Stimulated activated CD8-positive, alpha-beta memory T cell treated with anti-CD3 and anti-CD28 coated beads, Interleukin-4, amount 100 ng/mL, for 24 hours (primary cell): ENCODE measurements around the gene KRTAP10-10.
A peak's percentile ranks its signal among the peaks of the same experiment; 100 is the strongest.
"Not testable (repeated sequence)": the region's sequence is repeated elsewhere in the genome, so short reads cannot be mapped to it uniquely, and the experiment has no call there.

Experiments used
- DNase-seq: peaks from one replicate; pipeline ENCODE4 v3.0.0-alpha.2; 2020; ENCODE audit warnings: low read depth

The KRTAP10-10 gene

DNA sequence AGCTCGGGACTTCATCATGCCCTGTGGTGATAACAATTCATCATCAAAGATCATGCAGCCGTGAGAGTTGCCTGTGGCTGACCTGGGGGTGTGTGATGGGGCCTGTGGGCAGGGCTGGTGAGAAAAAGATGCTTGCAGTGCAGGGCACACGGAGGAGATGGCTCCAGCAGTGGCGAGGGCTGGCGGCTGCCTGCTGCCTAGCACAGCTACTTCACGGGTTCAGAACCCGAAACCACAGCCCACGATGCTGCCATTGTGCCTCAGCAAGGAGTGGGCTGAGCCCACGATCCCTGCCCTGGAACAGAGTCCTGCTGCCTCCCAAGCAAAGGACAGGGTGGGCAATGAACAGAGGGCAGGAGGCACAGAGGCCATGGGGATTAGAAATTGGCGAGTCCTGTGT, 10.9 kb upstream of the KRTAP10-10 start:
- peak; percentile 16 for DNase-seq

DNA sequence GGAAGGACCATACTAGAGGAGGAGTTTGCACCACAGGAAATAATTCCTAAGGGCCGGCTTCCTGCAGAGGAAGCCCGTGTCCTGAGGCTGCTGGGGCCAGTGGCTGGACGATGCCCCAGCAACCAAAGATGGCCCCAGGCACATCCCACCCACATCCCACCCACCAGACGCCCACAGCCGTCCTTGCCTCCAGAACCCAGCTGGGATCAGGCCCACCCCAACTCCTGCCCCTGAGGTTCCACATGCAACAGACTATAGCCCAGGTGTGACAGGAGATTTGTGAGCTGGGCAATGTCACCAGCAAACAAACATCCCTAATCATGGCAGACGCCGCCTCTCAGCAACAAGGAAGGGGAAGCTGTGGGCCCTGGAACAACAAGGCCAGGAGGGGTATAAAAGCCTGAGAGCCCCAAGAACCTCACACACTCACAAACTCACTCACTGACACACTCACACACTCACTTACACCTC, 10.4 kb upstream of the KRTAP10-10 start, which contains the start of gene KRTAP10-9:
KRTAP10-9 (plus strand) TSS at position 421 of the 471 bp plus-strand sequence. CDS start 79 bp downstream, outside the sequence.
- no peak for DNase-seq

DNA sequence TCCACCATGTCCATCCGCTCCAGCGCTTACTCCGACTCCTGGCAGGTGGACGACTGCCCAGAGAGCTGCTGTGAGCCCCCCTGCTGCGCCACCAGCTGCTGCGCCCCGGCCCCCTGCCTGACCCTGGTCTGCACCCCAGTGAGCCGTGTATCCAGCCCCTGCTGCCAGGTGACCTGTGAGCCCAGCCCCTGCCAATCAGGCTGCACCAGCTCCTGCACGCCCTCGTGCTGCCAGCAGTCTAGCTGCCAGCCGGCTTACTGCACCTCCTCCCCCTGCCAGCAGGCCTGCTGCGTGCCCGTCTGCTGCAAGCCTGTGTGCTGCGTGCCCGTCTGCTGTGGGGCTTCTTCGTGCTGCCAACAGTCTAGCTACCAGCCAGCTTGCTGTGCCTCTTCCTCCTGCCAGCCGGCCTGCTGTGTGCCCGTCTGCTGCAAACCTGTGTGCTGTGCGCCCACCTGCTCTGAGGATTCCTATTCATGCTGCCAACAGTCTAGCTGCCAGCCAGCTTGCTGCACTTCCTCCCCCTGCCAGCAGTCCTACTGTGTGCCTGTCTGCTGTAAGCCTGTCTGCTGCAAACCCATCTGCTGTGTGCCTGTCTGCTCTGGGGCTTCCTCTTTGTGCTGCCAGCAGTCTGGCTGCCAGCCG, 9.9 kb upstream of the KRTAP10-10 start:
- DNase-seq, result not testable (repeated sequence)

DNA sequence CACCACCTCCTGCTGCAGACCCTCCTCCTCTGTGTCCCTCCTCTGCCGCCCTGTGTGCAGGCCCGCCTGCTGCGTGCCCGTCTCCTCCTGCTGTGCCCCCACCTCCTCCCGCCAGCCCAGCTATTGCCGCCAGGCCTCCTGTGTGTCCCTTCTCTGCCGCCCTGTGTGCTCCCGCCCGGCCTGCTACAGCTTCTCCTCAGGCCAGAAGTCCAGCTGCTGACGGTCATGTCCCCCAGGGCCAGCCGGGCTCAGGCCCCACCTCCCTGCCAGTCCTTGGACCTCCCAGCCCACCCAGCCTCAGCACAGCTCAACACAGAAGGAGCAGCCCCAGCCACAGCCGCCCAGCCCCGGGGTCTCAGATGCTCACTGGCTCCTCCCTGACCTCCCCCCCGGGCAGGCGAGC, 9.3 kb upstream of the KRTAP10-10 start:
- not testable (repeated sequence) for DNase-seq

DNA sequence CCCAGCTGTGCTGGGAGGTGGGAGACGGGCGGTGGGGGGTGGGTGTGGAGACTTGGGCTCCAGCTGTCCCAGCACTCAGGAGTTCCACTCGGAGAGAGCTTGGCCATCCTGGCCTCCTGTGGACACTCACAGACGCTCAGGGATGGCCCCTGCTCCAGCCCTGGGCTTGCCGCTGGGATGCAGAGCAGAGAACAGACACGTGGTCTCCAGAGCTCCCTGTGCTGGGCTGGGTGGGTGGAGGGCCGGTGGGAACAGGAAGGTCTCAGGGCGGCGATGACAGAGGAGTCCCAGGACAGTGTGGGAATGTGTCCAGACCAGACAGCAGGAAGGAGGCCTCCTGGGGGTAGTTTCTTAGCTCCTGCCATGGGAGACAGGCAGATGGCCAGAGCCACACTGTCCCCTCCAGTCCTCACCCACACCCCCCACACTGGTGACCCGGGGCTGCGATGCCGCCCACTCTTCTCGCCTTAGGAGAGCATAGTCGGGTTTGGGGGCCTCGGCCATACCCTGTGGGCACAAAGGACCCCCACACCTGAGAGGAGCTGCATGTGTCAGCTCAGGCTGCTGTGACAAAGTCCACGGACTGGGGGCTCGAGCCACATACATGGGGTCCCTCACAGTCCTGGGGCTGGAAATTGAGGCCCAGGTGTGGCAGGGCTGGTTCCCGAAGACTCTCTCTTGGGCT, 8.3 kb upstream of the KRTAP10-10 start:
- DNase-seq, result no peak

DNA sequence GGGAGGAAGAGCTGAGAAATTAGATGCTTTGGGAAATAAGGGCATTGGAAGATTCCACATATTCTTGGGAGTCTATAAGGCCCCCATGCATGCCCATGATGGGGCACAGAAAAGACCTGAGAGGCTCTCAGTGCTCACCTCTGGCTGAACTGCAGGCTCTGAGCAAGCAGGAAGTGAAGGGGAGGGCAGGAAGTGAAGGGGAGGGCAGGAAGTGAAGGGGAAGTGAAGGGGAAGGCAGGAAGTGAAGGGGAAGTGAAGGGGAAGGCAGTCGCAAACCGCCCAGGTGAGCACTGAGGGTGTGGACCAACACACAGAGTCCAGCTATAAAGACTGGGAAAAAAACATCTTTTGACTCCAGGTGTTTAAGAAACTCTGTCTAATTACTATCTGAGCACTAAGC, 6.7 kb upstream of the KRTAP10-10 start:
- DNase-seq, result no peak

DNA sequence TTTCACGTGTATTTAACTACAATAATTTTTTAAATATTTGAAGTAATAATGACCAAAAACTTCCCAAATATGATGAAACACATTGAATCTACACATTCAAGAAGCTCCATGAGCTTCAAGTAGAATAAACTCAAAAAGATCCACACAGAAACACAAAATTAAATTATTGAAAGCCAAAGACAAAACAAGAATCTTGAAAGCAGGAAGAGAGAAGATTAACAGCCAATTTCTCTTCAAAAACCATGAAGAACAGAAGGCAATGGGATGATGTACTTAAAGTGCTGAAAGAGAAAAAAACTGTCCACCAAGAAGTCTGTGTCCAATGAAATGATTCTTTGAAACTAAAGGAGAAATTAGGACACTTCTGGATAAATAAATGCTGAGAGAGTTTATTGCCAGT, 5.1 kb upstream of the KRTAP10-10 start:
- DNase-seq, result no peak

DNA sequence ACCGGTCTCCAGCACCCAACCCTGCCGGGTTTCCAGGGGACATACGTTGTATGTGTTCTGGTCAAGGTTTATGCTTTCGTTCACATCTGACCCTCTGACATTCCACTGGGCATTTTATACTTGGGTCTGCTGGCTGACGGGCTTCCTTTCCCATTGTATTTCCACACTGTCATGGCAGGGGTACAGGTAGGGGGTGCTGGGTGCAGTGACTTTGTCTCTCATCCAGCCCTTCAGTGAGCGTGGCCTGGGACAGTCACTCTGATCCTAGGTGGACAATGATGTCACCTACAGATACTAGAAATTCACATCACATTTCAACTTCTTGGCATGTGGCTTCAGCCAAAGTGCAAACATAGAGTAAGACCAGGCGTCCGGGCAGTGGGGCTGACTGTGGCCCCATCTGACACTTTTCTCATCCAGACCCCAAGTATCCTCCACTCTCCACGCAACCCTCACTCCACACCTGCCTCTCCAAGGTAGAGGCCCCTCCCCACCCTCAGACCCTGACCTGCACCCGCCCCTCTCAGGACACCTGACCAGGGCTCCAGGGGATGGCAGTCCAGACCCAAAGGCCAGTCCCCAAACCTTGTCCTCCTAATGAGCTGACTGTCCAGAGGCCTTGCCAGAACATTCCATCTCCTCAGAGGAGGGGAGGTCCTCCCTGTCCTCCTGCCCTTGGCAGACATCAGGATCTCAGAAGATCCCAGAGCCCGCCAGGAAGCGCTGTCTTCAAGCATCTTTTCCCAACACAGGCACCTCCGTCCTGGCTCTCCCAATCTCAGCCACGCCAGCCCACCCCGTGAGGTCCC, 743 bp upstream of the KRTAP10-10 start:
- DNase-seq, result no peak

DNA sequence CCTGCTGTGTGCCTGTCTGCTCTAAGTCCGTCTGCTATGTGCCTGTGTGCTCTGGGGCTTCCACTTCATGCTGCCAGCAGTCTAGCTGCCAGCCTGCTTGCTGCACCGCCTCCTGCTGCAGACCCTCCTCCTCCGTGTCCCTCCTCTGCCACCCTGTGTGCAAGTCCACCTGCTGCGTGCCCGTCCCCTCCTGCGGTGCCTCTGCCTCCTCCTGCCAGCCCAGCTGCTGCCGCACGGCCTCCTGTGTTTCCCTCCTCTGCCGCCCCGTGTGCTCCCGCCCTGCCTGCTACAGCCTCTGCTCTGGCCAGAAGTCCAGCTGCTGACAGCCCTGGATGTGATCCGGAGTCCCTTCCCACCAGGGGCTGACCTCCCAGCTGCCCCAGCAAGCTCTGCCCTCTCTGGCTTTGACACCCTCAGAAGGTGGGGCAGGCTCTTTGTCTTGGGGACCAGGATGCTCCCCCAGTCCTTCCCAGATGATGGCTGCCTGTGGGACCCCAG, 744 bp downstream of the KRTAP10-10 start:
- DNase-seq, result not testable (repeated sequence)

DNA sequence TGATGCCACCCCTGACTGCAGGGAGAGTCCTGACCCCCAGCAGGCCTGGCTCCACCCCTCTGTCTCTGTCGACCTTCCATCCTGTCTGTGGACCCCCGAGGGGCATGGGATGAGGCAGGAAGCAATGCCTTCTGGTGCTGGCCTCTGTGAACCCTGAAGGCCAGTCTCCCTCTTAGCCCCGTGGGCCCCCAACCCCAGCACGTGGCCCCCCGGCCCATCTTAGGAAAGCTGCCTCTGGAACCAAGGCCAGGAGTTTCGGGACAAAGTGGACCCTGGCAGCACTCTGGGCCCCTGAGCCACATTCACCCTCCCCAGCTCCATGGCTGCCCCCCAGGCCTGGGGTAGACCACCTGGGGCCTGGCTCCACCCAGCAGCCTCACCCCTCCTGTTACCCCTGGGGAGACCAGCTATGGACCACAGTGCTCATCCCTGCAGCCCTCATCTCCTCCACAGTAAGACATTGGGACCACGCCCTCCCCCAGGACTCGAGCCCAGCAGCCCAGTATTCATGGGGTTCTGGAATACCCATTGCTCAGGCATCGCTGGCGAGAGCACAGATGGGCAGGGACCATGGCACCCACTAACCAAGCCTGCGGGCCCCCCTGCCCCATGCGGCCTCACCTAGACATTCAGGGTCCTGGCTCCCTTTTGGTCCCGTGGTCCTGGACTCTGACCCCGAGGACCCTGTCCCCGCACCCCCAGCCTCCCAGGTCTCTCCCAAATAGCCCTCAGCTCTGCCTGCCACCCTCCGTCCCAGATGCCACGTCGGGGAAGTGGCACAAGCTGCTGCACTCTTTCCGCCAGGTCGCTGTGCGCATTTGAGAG, 1.6 kb downstream of the KRTAP10-10 start:
- DNase-seq, result not testable (repeated sequence)

DNA sequence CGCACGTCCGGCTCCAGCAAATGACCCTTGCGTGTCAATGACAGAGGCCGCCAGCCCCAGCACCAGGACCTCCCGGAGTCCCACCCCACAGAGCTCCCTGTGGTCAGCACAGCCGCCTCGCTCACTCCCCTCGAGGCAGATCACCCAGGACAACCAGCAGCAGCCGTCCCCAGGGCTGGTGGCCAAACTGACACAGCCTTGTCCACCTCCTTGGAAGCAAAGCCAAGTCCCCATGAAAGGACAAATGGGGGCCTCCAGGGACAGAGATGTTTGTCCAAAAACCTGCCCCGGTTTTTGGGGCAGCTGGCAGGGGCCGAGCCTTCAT, 2.1 kb downstream of the KRTAP10-10 start:
- no peak for DNase-seq

DNA sequence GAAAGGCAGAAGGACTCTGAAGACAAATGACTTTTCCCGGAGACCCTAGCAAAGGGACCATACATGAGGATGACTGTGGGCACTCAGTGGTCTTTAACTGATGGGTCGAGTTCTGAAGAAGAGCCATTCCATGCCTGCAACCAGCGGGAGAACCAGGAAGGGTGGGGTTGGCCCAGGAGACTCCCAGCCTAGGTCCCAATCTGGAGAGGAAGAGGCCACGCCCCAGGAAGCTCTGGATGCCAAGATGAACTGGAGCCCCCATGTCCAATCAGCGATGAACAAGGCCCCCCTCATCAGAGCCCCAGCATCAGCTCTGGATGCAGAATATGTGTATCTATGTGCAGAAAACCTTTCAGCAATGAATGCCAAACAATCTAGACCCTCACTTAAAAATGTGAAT, 3.6 kb downstream of the KRTAP10-10 start:
- no peak for DNase-seq

DNA sequence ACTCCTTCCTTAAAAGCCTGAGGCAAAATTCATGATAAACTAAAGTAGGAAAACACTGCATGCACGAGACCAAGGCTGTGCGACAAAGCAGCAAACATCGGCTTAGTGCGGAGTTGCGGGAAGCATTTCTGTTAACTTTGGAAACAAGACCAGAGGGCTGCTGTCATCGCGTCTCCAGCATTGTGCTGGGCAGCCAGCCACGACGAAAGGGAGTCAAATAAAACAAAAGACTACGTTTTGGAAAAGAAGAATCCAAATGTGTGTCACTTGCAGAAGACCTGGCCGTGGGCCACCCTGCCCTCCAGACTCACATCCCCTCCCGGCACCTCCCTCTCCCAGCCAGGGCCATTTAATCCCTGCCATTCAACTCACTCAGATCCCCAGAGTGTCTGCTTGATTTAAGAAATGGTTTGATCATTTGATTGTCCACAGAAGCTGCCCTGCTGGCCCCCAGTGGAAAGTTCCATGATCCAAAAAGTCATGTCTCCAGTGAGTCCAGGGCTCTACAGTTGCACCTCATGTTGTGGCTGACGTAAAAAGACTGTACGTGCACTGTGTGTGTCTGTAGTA, 6.7 kb downstream of the KRTAP10-10 start:
- DNase-seq, result no peak

DNA sequence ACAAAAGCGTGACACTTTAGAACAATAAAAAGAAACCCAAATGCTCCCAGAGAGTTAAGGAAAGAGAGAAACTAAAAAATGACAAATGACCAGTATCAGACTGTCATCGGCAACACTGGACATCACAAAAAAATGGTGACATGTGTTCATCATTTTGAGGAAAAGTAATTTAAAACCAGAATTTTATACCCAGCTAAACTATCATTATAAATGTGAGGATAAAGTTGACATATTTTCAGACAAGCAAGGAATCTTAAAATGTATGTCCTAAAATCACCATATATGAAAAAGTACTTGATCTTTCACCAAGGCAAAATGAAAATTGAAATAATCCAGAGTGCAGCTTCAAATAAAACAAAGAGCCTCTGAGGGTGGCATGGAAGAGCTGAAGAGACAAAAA, 7.7 kb downstream of the KRTAP10-10 start:
- DNase-seq, result no peak

DNA sequence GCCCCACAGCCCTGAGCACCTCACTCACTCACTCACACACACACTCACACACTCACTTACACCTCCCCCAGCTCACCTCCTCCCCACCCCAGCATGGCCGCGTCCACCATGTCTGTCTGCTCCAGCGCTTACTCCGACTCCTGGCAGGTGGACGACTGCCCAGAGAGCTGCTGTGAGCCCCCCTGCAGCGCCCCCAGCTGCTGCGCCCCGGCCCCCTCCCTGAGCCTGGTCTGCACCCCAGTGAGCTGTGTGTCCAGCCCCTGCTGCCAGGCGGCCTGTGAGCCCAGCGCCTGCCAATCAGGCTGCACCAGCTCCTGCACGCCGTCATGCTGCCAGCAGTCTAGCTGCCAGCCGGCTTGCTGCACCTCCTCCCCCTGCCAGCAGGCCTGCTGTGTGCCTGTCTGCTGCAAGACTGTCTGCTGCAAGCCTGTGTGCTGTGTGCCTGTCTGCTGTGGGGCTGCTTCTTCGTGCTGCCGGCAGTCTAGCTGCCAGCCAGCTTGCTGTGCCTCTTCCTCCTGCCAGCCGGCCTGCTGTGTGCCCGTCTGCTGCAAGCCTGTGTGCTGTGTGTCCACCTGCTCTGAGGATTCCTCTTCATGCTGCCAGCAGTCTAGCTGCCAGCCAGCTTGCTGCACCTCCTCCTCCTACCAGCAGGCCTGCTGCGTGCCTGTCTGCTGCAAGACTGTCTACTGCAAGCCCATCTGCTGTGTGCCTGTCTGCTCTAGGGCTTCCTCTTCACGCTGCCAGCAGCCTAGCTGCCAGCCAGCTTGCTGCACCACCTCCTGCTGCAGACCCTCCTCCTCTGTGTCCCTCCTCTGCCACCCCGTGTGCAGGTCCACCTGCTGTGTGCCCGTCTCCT, 9.4 kb downstream of the KRTAP10-10 start, which contains the start of gene KRTAP10-11:
KRTAP10-11 (plus strand) TSS at position 49 of the 856 bp plus-strand sequence; CDS start at position 94, 45 bp downstream.
- DNase-seq, result not testable (repeated sequence)

DNA sequence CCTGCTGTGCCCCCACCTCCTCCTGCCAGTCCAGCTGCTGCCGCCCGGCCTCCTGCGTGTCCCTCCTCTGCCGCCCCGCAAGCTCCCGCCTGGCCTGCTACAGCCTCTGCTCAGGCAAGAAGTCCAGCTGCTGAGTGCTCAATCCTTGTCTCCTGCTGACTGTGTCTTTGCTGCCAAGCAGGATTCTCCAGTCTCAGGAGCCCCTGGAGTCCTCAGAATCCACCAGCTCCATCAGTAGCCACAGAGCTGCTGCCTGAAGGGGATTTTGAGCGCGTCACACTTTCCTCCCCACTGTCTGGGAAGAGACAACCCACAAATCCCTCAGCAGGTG, 10.0 kb downstream of the KRTAP10-10 start:
- no peak for DNase-seq

DNA sequence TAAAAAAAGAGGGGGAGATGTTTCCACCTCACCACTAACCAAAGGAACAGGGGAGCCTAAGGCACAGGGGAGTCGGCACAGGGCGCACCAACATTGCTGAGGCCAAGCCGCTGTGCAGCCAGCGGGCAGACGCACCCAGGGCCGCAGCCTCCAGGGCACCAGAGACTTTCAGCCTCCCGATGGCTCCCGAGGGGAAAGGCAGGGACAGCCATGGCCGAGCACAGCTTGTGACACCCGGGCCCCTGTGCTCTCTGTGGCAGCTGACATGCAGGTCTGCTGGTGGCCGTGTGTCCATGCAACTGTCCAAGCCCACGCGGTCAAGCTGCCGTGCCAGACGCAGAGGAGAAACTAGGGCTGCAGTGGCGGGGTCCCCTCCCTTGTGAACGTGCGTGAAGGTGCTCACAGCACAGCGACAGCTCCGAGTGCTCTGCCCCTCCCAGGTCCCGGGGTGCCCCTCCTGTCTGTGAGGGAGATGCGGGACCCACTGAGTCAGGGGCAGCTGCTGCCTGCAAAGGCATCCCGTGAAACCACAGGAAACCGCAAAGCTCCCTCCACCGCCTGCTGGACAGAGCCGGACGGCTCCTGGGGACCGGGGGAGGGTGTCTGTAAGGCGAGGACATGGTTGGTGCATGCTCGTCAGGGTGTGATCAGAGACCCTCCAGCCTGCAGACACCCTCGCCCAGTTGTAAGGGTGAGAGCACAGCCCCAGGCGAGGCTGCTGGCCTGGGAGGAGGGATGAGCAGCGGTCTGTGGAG, 11.6 kb downstream of the KRTAP10-10 start:
- DNase-seq, result no peak

DNA sequence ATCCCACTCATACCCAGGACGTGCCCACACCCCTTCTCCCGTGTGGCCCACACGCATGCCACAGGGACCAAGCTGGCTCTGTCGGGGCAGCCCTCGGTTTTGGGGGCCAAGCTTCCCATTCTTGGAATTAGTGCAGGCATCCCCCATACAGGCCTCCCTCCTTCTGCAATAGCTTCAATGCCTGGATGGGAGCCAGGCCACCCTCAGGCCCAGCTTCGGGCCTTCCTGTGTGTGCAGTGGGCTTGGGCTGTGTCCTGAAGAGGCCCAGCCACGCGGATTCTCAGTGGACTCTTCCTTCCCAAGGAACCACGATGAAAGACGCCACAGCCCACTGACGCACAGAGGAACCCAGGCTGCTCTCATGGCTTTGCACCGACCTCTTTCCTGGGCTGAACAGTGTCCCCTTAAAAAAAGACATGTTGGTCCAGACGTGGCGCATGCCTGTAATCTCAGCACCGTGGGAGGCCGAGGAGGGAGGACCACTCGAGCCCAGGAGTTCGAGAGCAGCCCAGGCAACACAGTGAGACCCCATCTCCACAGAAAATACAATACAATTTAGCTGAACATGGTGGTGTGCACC, 12.5 kb downstream of the KRTAP10-10 start:
- no peak for DNase-seq

DNA sequence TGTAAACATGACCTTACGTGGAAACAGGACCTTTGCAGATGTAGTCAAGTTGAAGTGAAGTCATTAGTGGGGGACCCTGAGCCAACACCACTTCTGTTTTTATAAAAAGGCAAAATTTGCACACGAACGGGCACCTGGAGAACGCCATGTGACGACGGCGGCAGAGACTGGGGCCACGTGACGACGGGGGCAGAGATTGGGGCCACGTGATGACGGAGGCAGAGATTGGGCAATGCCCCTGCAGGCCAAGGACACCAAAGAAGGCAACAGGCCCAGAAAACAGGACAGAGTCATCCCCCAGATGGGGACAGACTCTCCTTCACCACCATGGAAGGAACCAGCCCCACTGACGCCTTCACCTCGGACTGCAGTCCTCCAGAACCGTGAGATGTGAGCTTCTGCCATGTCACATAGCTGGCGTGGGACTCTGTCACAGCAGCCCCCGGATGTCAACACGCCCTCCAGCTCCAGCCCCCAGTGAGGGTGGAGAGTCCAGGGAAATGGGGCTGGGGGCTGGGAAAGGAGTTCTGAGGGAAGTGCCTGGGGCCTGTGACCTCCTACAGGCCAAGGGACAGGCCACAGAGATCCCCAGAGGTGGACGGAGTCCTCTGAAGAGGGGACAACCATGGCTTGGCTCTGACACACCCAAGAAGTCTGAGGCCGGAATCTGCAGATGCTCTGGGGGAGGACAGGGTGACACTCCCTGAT, 13.3 kb downstream of the KRTAP10-10 start:
- no peak for DNase-seq
